Measurements from ENCODE around the gene ZNF805.
A peak's percentile ranks its signal among the peaks of the same experiment; 100 is the strongest.

Gene ZNF805

DNA sequence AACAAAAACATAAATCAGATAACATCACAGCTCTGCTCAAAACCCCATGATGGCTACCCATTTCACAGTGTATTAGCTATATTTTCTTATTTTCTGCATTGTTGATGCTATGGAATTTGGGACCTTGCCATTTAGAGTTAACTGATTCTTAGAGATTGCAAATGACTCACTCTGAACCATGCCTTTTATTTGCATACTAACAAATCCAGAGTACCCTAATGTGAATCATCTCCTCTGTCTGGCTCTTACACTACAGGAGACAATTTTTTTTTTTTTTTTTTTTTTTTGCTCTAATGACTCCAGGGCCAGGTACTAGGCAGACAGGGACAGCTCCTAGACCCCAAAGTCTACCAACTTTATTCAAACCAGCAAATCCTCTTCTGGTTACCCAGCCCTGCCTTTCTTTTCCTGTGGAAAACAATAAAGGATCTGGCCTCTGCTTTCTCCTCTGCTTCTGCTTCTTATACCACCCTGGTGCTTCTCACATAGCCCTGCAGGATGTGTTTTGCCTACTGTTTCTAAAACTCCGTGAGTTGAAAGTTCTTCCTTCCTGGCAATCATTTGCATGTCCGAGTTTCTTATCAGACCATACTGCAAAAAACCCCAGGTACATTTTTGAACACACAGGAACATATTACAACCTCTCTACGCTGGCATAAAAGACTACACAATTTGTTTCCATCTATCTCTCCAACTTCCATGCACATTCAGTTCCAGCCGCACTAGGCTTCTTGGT is 29.3 kb downstream of the ZNF805 start:
- TF ChIP-seq SIN3A (IDR thresholded peaks at IDR 0.05; ENCODE audit: borderline replicate concordance, insufficient read depth, low read length) (no peak), TAF1 (IDR thresholded peaks at IDR 0.05; ENCODE audit: borderline replicate concordance, insufficient read depth, low read length) (no peak), FOXP2 (optimal IDR thresholded peaks at IDR 0.05; ENCODE audit: borderline replicate concordance, extremely low read depth, extremely low read length, insufficient read depth) (no peak)

DNA sequence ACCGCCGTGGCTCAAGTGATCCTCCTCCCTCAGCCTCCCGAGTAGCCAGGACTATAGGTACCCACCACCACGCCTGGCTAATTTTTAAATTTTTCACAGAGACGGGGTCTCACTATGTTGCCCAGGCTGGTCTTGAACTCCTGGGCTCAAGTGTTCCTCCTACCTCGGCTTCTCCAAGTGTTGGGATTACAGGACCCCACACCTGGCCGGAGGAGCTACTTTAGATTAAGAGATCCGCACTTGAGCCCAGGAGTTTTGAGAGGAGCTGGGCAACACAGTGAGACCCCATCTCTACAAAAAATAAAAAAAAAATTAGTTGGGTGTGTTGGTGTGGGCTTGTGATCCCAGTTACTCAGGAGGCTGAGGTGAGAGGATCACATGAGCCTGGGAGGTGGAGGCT is 30.8 kb downstream of the ZNF805 start:
- TF ChIP-seq, protein P1, sequence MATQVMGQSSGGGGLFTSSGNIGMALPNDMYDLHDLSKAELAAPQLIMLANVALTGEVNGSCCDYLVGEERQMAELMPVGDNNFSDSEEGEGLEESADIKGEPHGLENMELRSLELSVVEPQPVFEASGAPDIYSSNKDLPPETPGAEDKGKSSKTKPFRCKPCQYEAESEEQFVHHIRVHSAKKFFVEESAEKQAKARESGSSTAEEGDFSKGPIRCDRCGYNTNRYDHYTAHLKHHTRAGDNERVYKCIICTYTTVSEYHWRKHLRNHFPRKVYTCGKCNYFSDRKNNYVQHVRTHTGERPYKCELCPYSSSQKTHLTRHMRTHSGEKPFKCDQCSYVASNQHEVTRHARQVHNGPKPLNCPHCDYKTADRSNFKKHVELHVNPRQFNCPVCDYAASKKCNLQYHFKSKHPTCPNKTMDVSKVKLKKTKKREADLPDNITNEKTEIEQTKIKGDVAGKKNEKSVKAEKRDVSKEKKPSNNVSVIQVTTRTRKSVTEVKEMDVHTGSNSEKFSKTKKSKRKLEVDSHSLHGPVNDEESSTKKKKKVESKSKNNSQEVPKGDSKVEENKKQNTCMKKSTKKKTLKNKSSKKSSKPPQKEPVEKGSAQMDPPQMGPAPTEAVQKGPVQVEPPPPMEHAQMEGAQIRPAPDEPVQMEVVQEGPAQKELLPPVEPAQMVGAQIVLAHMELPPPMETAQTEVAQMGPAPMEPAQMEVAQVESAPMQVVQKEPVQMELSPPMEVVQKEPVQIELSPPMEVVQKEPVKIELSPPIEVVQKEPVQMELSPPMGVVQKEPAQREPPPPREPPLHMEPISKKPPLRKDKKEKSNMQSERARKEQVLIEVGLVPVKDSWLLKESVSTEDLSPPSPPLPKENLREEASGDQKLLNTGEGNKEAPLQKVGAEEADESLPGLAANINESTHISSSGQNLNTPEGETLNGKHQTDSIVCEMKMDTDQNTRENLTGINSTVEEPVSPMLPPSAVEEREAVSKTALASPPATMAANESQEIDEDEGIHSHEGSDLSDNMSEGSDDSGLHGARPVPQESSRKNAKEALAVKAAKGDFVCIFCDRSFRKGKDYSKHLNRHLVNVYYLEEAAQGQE (IDR thresholded peaks at IDR 0.05; ENCODE audit: insufficient read depth in 1 of 2, low read depth in 2 of 2, low read length in 2 of 2), result no peak
- TF ChIP-seq POLR2AphosphoS5 (IDR thresholded peaks at IDR 0.05; ENCODE audit: low read depth, low read length) (no peak), FOXP2 (optimal IDR thresholded peaks at IDR 0.05; ENCODE audit: borderline replicate concordance, extremely low read depth, extremely low read length, insufficient read depth) (no peak), SIN3A (IDR thresholded peaks at IDR 0.05; ENCODE audit: borderline replicate concordance, insufficient read depth, low read length) (no peak), TAF1 (IDR thresholded peaks at IDR 0.05; ENCODE audit: borderline replicate concordance, insufficient read depth, low read length) (no peak)

DNA sequence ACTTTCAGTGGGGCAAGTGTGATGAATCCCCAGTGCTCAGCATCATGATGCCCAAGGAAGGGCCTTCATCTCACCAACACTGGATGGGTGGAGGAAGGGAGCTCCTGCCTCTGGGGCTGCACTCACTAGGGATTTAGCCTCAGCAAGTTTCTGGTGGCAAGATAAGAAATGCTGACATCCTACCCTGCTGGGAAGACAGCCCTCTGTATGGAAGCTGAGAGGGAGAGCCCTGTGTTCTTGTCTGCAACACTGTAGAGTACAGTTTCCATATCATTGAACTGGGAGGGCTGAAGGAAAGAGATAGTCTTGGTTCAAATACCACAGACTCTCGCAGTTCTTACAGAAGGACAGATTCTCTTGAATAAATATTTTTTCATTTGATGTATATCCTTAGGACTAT is 32.6 kb downstream of the ZNF805 start:
- TF ChIP-seq TAF1 (IDR thresholded peaks at IDR 0.05; ENCODE audit: borderline replicate concordance, insufficient read depth, low read length) (no peak), SIN3A (IDR thresholded peaks at IDR 0.05; ENCODE audit: borderline replicate concordance, insufficient read depth, low read length) (no peak), POLR2AphosphoS5 (IDR thresholded peaks at IDR 0.05; ENCODE audit: low read depth, low read length) (no peak), FOXP2 (optimal IDR thresholded peaks at IDR 0.05; ENCODE audit: borderline replicate concordance, extremely low read depth, extremely low read length, insufficient read depth) (no peak)
- TF ChIP-seq, protein P1 (IDR thresholded peaks at IDR 0.05; ENCODE audit: insufficient read depth in 1 of 2, low read depth in 2 of 2, low read length in 2 of 2), result no peak

DNA sequence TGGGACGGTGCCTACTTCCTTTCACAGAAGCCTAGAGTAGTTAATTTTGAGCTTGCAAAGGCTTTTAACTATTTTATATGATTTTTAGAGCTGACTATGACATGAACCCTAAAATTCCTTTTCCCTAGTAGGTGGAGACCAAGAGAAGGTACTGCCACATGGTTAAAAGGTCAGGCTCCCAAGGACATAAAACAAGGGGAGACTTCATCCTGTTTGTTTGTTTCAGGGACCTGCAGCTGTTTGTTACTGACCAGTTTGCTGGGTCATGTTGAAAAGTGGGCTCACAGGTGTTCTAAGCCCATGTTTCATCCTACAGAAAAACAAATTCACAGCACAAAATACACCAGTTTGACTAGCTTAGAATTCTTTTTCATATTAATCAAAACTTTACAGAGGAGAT is 36.0 kb downstream of the ZNF805 start:
- no peak for TF ChIP-seq FOXP2 (optimal IDR thresholded peaks at IDR 0.05; ENCODE audit: borderline replicate concordance, extremely low read depth, extremely low read length, insufficient read depth)
- TF ChIP-seq TAF1 (IDR thresholded peaks at IDR 0.05; ENCODE audit: borderline replicate concordance, insufficient read depth, low read length), result no peak
- no peak for TF ChIP-seq SIN3A (IDR thresholded peaks at IDR 0.05; ENCODE audit: borderline replicate concordance, insufficient read depth, low read length)
- TF ChIP-seq, protein P1 (IDR thresholded peaks at IDR 0.05; ENCODE audit: insufficient read depth in 1 of 2, low read depth in 2 of 2, low read length in 2 of 2), result no peak
- no peak for TF ChIP-seq POLR2AphosphoS5 (IDR thresholded peaks at IDR 0.05; ENCODE audit: low read depth, low read length)

DNA sequence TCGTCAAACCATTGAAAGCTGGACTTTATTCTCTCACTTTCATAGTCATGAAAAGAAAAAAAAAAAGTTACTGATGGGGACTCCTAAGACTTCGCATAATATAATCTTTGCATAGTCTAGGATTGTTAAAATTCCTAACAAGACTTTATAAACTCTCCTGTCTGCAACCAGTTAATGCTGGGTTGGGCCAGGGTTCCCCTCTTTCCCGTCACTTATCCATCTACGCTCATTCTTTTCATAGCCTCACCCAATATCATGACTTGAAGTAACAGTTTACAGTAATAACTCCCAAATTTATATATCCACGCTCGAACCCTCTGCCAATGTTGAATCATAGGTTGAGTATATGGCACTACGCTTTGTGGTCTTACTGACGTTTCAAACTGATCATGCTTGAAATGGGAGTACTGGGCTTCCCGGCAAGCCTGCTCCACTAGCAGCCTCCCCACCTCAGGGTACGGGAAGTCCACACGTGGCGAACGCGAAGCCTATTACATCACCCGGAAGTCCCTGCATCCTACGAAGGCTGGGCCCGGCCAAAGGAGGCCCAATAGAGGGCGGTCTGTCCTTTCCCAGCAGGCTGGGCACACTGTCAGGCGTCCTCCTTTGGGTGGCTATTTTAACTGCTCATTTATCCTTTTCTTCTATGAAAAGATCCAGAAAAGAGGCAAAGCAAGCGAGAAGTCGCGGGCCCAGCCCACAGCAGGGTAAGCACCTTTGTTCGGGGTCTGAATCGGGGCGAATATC is 39.2 kb downstream of the ZNF805 start:
- peak; percentile 81 for TF ChIP-seq POLR2AphosphoS5 (IDR thresholded peaks at IDR 0.05; ENCODE audit: low read depth, low read length)
- peak; percentile 80 for TF ChIP-seq FOXP2 (optimal IDR thresholded peaks at IDR 0.05; ENCODE audit: borderline replicate concordance, extremely low read depth, extremely low read length, insufficient read depth)
- TF ChIP-seq, protein P1 (IDR thresholded peaks at IDR 0.05; ENCODE audit: insufficient read depth in 1 of 2, low read depth in 2 of 2, low read length in 2 of 2), result peak in 1 of 2 experiments; percentile 68; a peak in 2 of 4 replicates
- TF ChIP-seq SIN3A (IDR thresholded peaks at IDR 0.05; ENCODE audit: borderline replicate concordance, insufficient read depth, low read length), result peak; percentile 88
- peak; percentile 51 for TF ChIP-seq TAF1 (IDR thresholded peaks at IDR 0.05; ENCODE audit: borderline replicate concordance, insufficient read depth, low read length)
